ENCODE data around the gene ARHGAP23. TPM values are rescaled to one million over a fixed set of nuclear protein-coding genes. Genes with fewer than 3 reads are reported as not detected.

ARHGAP23 gene
- total RNA-seq, 2 donors from 2014 or later, result 9.4 to 18.0 TPM

DNA sequence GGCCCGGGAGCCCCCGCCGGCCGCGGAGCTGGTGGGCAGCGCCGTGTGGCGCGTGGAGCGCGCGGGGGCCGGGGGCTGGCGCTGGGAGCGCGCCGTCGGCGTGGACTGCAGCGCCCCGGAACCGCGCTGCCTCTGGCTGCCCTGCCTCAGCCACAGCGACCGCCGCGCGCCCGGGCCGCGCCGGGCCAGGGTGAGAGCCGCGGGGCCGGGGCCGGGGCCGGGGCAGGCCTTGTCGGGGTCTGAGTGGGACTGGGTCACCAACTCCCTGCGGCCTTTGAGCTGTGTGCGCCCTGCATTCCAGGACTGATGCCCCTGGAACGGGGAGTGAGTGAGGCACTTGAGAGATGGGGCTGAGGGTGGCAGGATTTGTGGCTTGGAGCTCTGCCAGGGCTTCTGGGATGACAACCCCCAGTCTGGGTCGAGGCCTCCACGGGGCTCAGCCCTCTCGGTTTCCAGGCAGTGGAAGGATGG is 25.7 kb downstream of the ARHGAP23 start:
- 12 to 20% methylated on average over 1 to 44 of the region's 44 CpGs for WGBS, 2 experiments (ENCODE audit: insufficient coverage in 1 of 2, insufficient read length in 1 of 2)
- peak; percentile 77 for DNase-seq
- Mint-ChIP-seq H3K27ac (no peak overlapping the region), H3K4me3 (peak overlapping the region; percentile 55), H3K4me1 (peaks cover 52% of the 10 kb centered on the region), H3K9me3 (no peaks in the 10 kb centered on the region), H3K36me3 (ENCODE audit: low read depth) (no peaks in the 10 kb centered on the region), H3K27me3 (ENCODE audit: insufficient read depth) (peaks cover 30% of the 10 kb centered on the region)
- peaks cover 34% of the 10 kb centered on the region for H3K4me1 ChIP-seq (ENCODE audit: control insufficient read depth, insufficient read depth, low read length)
- no peaks in the 10 kb centered on the region for H3K9me3 ChIP-seq (ENCODE audit: control insufficient read depth, low read length)
- no peak overlapping the region for H3K27ac ChIP-seq (ENCODE audit: low read depth, low read length)
- peaks cover 9% of the 10 kb centered on the region for H3K27me3 ChIP-seq (ENCODE audit: control insufficient read depth, insufficient read depth, low read length, poor library complexity, severe bottlenecking)
- H3K9ac ChIP-seq (ENCODE audit: extremely low read depth, low read length, poor library complexity, severe bottlenecking), result no peak overlapping the region
- H3K36me3 ChIP-seq (ENCODE audit: control insufficient read depth, insufficient read depth, low read length), result no peaks in the 10 kb centered on the region
- no peak overlapping the region for H3K4me3 ChIP-seq (ENCODE audit: low read length)
- TF ChIP-seq, protein P1, sequence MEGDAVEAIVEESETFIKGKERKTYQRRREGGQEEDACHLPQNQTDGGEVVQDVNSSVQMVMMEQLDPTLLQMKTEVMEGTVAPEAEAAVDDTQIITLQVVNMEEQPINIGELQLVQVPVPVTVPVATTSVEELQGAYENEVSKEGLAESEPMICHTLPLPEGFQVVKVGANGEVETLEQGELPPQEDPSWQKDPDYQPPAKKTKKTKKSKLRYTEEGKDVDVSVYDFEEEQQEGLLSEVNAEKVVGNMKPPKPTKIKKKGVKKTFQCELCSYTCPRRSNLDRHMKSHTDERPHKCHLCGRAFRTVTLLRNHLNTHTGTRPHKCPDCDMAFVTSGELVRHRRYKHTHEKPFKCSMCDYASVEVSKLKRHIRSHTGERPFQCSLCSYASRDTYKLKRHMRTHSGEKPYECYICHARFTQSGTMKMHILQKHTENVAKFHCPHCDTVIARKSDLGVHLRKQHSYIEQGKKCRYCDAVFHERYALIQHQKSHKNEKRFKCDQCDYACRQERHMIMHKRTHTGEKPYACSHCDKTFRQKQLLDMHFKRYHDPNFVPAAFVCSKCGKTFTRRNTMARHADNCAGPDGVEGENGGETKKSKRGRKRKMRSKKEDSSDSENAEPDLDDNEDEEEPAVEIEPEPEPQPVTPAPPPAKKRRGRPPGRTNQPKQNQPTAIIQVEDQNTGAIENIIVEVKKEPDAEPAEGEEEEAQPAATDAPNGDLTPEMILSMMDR (conservative IDR thresholded peaks at IDR 0.05), result no peak

DNA sequence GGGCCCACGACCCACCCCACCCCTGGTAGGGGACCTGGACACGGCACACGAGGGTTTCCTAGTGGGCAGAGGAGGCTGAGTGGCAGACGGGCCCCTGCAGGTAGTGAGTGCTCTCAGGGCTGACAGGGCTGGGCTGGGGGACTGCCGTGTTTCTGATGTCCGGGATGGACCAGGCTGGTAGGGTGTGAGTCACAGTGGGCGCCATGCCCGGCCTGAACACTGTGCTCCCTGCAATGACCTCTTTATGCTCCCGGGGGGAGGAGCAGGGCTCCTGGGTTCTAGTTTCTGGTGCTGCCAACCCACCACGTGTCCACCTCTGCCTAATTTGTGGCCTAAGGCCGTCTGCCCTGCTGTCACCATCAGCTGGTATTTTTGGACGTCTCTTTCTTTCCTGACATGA is 26.3 kb downstream of the ARHGAP23 start:
- no peak for DNase-seq
- TF ChIP-seq, protein P1 (conservative IDR thresholded peaks at IDR 0.05), result no peak
- Mint-ChIP-seq H3K27ac (no peak overlapping the region), H3K36me3 (ENCODE audit: low read depth) (no peaks in the 10 kb centered on the region), H3K4me3 (peak overlapping the region; percentile 55), H3K27me3 (ENCODE audit: insufficient read depth) (peaks cover 30% of the 10 kb centered on the region), H3K4me1 (peaks cover 49% of the 10 kb centered on the region), H3K9me3 (no peaks in the 10 kb centered on the region)
- Histone ChIP-seq H3K36me3 (ENCODE audit: control insufficient read depth, insufficient read depth, low read length) (no peaks in the 10 kb centered on the region), H3K9ac (ENCODE audit: extremely low read depth, low read length, poor library complexity, severe bottlenecking) (no peak overlapping the region), H3K27me3 (ENCODE audit: control insufficient read depth, insufficient read depth, low read length, poor library complexity, severe bottlenecking) (peaks cover 9% of the 10 kb centered on the region), H3K4me1 (ENCODE audit: control insufficient read depth, insufficient read depth, low read length) (peaks cover 34% of the 10 kb centered on the region), H3K9me3 (ENCODE audit: control insufficient read depth, low read length) (no peaks in the 10 kb centered on the region), H3K4me3 (ENCODE audit: low read length) (peak overlapping the region; percentile 53), H3K27ac (ENCODE audit: low read depth, low read length) (no peak overlapping the region)
- WGBS, 2 experiments (ENCODE audit: insufficient coverage in 1 of 2, insufficient read length in 1 of 2), result 18 to 52% methylated on average over 3 to 12 of the region's 12 CpGs

DNA sequence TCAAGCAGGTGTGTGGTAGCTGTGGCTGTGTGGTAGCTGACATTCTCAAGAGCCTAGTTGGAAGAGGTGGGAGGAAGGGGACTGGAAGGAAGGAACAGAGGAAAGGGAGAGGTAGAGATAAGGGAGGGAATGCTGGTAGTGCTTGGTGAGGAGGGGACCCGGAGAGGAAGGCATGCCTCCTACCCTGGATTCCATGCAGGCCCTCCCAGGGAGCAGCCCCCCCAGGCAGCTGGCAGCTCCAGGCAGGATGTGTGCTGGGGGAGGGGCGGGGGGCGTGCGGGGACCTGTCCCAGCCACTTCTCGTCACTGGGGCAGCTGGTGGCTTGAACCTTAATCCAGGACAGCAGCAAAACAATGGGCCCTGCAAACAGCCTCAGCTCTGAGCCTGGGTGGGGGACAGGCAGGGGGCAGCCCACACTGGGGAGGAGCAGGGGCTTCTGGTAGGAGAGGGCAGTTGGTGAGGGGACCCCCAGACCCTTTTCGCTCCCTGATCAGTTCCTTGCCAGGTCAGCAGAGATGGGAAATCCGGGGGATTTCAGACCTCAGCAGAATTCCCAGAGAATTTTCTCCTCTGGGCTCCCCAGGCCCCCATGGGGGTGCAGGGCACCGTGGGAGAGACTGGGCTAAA is 27.1 kb downstream of the ARHGAP23 start:
- Mint-ChIP-seq H3K9me3 (no peaks in the 10 kb centered on the region), H3K4me3 (peak overlapping the region; percentile 55), H3K36me3 (ENCODE audit: low read depth) (no peaks in the 10 kb centered on the region), H3K4me1 (peaks cover 53% of the 10 kb centered on the region), H3K27ac (peak overlapping the region; percentile 35), H3K27me3 (ENCODE audit: insufficient read depth) (peaks cover 30% of the 10 kb centered on the region)
- WGBS, 2 experiments (ENCODE audit: insufficient coverage in 1 of 2, insufficient read length in 1 of 2), result 37 to 40% methylated on average over 8 of the region's 8 CpGs
- Histone ChIP-seq H3K9me3 (ENCODE audit: control insufficient read depth, low read length) (no peaks in the 10 kb centered on the region), H3K36me3 (ENCODE audit: control insufficient read depth, insufficient read depth, low read length) (no peaks in the 10 kb centered on the region), H3K27ac (ENCODE audit: low read depth, low read length) (no peak overlapping the region), H3K4me1 (ENCODE audit: control insufficient read depth, insufficient read depth, low read length) (peaks cover 39% of the 10 kb centered on the region), H3K4me3 (ENCODE audit: low read length) (peak overlapping the region; percentile 53), H3K27me3 (ENCODE audit: control insufficient read depth, insufficient read depth, low read length, poor library complexity, severe bottlenecking) (peaks cover 9% of the 10 kb centered on the region), H3K9ac (ENCODE audit: extremely low read depth, low read length, poor library complexity, severe bottlenecking) (no peak overlapping the region)
- TF ChIP-seq, protein P1 (conservative IDR thresholded peaks at IDR 0.05), result no peak
- DNase-seq, result peak; percentile 81

All from endodermal cell (in vitro differentiated cells).